GM20431 (cell line): ENCODE data around the gene IQCF6.
"Not testable (repeated sequence)": the region's sequence is repeated elsewhere in the genome, so short reads cannot be mapped to it uniquely, and the experiment has no call there.

ENCODE experiments used
- in situ Hi-C: fragments of 300-500 bp; cut with MseI, MboI; formaldehyde crosslinking; loops from one replicate; pipeline ENCODE4 v1.15.0; 2020; ENCODE audit warnings: low sequenced_read_pairs; ENCODE audit not compliant: unreplicated experiment

IQCF6 gene

GRCh38 chr3:51777985-51778384, 1.1 kb downstream of the IQCF6 start:
- in situ Hi-C loops: no loop called here

GRCh38 chr3:51773529-51774056, 5.4 kb downstream of the IQCF6 start:
- in situ Hi-C loops: no loop called here

- in situ Hi-C loops: no loop called here
Measured at GRCh38 chr3:51759203-51759602, 19.8 kb downstream of the IQCF6 start.

GRCh38 chr3:51753763-51754750, 25.0 kb downstream of the IQCF6 start:
- in situ Hi-C loops: not testable (repeated sequence)

- in situ Hi-C loops: no loop called here
Measured at GRCh38 chr3:51751287-51751686, 27.8 kb downstream of the IQCF6 start.

- in situ Hi-C loops: no loop called here
Measured at GRCh38 chr3:51750878-51751277, 28.2 kb downstream of the IQCF6 start.

GRCh38 chr3:51748327-51748726, 30.7 kb downstream of the IQCF6 start:
- in situ Hi-C loops: no loop called here

GRCh38 chr3:51747840-51748239, 31.2 kb downstream of the IQCF6 start:
- in situ Hi-C loops: no loop called here

- in situ Hi-C loops: not testable (repeated sequence)
Measured at GRCh38 chr3:51742978-51743377, 36.1 kb downstream of the IQCF6 start.

- in situ Hi-C loops: not testable (repeated sequence)
Measured at GRCh38 chr3:51742320-51742719, 36.7 kb downstream of the IQCF6 start.

GRCh38 chr3:51739110-51739509, 39.9 kb downstream of the IQCF6 start:
- in situ Hi-C loops: no loop called here

- in situ Hi-C loops: no loop called here
Measured at GRCh38 chr3:51735950-51736349, 43.1 kb downstream of the IQCF6 start.

- in situ Hi-C loops: no loop called here
Measured at GRCh38 chr3:51735039-51735438, 44.0 kb downstream of the IQCF6 start.

GRCh38 chr3:51734572-51734907, 44.5 kb downstream of the IQCF6 start:
- in situ Hi-C loops: no loop called here

GRCh38 chr3:51733859-51734571, 45.0 kb downstream of the IQCF6 start:
- in situ Hi-C loops: no loop called here

- in situ Hi-C loops: no loop called here
Measured at GRCh38 chr3:51729042-51729633, 49.9 kb downstream of the IQCF6 start.
